Measurements from ENCODE around the gene XYLT2. TPM values are rescaled to one million over a fixed set of nuclear protein-coding genes. Genes with fewer than 3 reads are reported as not detected.

XYLT2 gene
- total and polyA plus RNA-seq, 2 of the 13 experiments (the other 11 are each of a cell fraction or from before 2014, with no cell fraction given) = 17.0 to 22.1 TPM

- TF ChIP-seq ZBTB26 (CRISPR knock-in tag; IDR thresholded peaks at IDR 0.05; ENCODE audit: borderline replicate concordance) (no peak), DR1 (CRISPR knock-in tag; IDR thresholded peaks at IDR 0.05) (no peak), TCF12 (IDR thresholded peaks at IDR 0.05) (no peak), TCF12 (CRISPR knock-in tag; IDR thresholded peaks at IDR 0.05) (no peak), NR2F6 (IDR thresholded peaks at IDR 0.05) (no peak), NR2F6 (CRISPR knock-in tag; IDR thresholded peaks at IDR 0.05) (peak; percentile 43; the same call in 1 of the 2 replicates), SOX6 (IDR thresholded peaks at IDR 0.05) (no peak), SOX6 (CRISPR knock-in tag; IDR thresholded peaks at IDR 0.05) (0 out of 2 replicates have a peak, but pooled peaks have one; percentile 14), ESRRA (CRISPR knock-in tag; IDR thresholded peaks at IDR 0.05; ENCODE audit: low read depth) (0 out of 2 replicates have a peak, but pooled peaks have one; percentile 61), GMEB1 (CRISPR knock-in tag; IDR thresholded peaks at IDR 0.05; ENCODE audit: borderline replicate concordance) (peak; percentile 59; the same call in 1 of the 2 replicates), MYC (CRISPR knock-in tag; IDR thresholded peaks at IDR 0.05; ENCODE audit: borderline replicate concordance) (peak; percentile 56; the same call in 1 of the 2 replicates), ISL2 (CRISPR knock-in tag; IDR thresholded peaks at IDR 0.05) (no peak), ZBTB10 (CRISPR knock-in tag; IDR thresholded peaks at IDR 0.05; ENCODE audit: borderline replicate concordance) (no peak), ZBTB49 (CRISPR knock-in tag; IDR thresholded peaks at IDR 0.05; ENCODE audit: borderline replicate concordance) (no peak), NR0B2 (CRISPR knock-in tag; IDR thresholded peaks at IDR 0.05) (no peak), ELF4 (CRISPR knock-in tag; IDR thresholded peaks at IDR 0.05; ENCODE audit: borderline replicate concordance) (no peak), GABPA (IDR thresholded peaks at IDR 0.05; ENCODE audit: low read depth, low read length) (no peak), GABPA (CRISPR knock-in tag; IDR thresholded peaks at IDR 0.05; ENCODE audit: low read depth) (no peak), ZFP1 (CRISPR knock-in tag; IDR thresholded peaks at IDR 0.05) (no peak), ZBTB3 (CRISPR knock-in tag; IDR thresholded peaks at IDR 0.05; ENCODE audit: borderline replicate concordance, low read depth) (no peak), SMAD1 (CRISPR knock-in tag; IDR thresholded peaks at IDR 0.05; ENCODE audit: borderline replicate concordance, low read depth) (0 out of 2 replicates have a peak, but pooled peaks have one; percentile 27)
These were observed 15.9 kb downstream of the XYLT2 start (continued) for GRCh38 chr17:50361561-50362480.

Measured in HepG2 (cell line).